Measurements from ENCODE around the gene NDUFB11.

NDUFB11 gene

GRCh38 chrX:47174376-47174775 is 29.9 kb upstream of the NDUFB11 start:
- DNase-seq = no peak

DNA sequence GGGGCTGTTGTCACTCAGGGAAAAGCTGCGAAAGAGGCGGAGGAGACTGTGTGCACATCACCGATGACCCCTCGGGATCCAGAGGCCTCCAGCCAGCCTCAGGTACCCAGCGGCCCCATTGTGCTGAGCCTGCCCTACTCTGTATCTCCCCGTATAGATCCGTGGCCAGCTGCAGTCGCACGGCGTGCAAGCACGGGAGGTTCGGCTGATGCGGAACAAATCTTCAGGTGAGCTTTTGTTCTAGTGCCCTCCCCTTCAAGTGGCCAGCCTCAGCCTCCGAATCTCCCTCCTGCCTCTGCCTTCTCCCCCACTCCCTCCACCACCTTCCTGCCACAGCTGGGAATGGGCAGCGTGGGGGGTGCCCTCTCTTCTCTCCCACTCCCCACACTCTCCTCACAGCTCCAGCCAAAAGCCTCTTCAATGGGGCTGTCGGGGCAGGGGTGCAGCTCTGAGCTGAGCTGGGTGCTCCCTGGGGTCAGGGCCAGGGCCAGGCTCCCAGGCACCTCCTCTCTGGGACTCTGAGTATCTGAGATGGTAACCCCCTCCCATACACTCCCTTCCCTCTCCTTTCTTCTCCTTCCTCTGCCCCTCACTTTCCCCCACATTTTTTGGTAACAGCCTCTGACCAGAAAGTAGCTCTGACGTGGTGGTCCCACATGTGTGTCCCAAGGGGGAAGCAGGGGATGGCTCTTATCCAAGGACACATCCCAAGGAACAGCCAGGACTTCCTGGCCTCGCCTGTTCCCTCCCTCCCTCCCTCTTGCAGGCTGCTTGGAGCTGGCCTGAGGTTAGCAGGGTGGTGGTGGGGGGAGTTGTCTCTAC is 28.7 kb upstream of the NDUFB11 start:
- DNase-seq = no peak

DNA sequence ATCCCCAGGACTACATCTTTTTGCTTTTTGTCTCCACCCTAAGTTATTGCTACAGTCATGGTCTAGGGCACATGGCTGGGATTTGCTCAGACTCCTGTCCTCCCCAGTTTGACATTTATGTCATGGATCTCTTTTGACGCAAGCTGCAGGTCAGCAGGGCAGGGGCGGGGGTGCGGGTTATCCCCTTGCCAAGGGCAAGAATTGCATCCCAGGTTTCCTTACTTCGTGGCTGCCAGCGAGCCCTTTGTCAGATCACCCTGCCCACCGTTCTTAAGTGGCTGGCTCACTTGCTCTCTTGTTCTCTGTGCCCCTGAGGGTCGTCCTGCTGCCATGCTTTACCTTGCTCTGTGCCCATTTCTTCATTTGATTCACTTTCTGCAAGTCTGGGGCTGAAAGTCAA is 28.0 kb upstream of the NDUFB11 start:
- DNase-seq = no peak

DNA sequence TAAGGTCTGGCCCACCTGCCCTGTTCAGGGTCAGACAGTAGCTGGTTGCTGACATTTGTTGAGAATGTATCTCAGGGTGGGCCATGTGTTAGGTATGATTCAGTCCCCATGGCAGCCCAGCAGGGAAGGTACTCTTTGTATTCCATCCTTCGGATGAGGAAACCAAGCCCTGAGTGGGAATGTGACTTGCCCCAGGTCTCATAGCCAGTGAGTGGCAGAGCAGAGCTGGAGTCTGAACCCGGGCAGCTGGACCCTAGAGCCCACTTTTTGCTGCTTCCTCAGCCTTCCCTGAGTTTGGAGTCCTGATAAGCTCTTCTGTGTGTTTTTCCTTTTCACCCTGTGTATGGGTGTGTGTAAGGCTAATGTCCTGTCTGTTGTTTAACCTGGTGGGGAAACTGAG is 27.5 kb upstream of the NDUFB11 start:
- no peak for DNase-seq

GRCh38 chrX:47170861-47171692 is 26.6 kb upstream of the NDUFB11 start:
- no peak for DNase-seq

DNA sequence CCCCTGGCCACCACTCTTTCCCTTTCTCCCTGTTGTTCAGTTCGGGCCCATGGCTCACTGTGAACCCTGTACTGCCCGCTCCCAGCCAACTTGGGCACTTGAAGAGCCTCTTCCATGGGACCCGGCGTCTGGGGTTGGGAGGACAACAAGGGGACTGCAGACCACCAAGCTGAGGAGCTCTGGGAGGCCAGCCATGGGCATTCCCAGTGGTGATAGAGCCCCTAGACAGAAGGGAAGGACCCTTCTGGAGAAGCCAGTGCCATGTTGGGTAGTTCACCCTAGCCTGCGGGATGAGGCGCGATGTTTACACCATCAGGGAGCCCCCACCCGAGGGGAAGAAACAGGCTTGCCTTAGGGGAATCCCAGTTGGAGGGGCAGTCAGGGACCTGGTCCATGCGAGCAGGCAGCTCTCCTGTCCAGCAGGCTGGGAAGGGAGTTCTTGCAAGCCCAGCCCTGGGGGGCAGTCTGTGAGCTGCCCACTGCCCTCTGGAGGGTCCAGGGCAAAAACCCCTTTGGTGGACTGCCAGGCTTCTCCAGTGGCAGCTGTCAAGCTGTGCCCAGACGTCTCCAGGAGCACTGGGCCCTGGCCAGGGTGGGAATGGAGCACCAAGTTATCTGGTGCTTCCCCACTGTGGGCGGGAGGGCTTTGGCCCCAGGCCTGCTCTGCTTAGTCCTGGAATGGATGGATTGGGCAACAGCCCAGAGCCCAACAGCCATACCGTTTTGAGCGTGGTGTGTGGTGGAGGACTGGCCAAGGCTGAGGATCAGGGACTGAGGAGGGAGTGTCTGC is 25.4 kb upstream of the NDUFB11 start:
- no peak for DNase-seq

DNA sequence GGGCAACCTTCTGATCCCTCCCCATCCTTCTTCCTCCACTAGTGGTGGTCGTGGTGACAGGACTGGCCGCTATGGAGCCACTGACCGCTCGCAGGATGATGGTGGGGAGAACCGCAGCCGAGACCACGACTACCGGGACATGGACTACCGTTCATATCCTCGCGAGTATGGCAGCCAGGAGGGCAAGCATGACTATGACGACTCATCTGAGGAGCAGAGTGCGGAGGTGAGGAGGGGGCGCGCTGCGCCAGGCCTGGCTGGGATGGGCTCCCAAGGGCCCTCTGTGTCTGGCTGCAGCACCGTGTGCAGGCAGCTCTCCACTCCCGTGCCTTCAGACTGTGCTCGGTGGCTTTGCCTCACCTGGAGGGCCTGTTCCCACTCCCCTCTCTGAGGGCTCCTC is 24.8 kb upstream of the NDUFB11 start:
- DNase-seq = no peak

GRCh38 chrX:47168495-47169073 is 24.1 kb upstream of the NDUFB11 start:
- no peak for DNase-seq

- no peak for DNase-seq
These were observed 21.6 kb upstream of the NDUFB11 start for GRCh38 chrX:47166126-47166525.

GRCh38 chrX:47164420-47164819 is 19.9 kb upstream of the NDUFB11 start:
- DNase-seq = no peak

- no peak for DNase-seq
These were observed 18.6 kb upstream of the NDUFB11 start for GRCh38 chrX:47162927-47163583.

- no peak for DNase-seq
These were observed 16.3 kb upstream of the NDUFB11 start for GRCh38 chrX:47160781-47161180.

DNA sequence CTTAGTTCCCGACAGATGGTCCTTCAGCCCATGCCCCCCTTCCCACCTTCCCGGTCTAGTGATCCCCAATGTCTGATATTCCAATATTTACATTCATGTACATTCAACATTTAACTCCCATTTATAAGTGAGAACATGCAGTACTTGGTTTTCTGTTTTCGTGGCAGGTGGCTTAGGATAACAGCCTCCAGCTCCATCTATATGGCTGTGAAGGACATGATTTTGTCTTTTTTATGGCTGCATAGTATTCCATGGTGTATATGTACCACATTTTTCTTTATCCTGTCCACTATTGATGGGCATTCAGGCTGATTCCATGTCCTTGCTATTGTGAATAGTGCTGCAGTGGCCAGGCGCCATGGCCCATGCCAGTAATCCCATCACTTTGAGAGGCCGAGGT is 14.3 kb upstream of the NDUFB11 start:
- DNase-seq = no peak

DNA sequence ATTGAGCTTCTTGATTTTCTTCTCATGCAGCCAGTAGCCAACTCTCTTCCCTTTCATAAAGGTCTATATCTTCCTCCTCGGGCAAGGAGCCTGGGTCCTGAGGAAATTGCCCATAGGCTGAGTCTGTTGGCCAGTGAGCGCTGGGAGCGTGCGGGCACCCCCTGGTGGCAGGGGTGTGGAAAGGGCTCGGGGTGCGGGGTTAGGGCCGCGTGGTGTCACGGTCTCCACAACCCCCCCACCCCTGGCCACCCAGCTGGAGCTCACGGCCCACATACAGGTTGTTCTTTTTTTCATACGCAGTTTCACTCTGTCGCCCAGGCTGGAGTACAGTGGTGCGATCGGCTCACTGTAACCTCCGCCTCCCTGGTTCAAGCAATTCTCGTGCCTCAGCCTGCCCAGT is 13.6 kb upstream of the NDUFB11 start:
- no peak for DNase-seq

DNA sequence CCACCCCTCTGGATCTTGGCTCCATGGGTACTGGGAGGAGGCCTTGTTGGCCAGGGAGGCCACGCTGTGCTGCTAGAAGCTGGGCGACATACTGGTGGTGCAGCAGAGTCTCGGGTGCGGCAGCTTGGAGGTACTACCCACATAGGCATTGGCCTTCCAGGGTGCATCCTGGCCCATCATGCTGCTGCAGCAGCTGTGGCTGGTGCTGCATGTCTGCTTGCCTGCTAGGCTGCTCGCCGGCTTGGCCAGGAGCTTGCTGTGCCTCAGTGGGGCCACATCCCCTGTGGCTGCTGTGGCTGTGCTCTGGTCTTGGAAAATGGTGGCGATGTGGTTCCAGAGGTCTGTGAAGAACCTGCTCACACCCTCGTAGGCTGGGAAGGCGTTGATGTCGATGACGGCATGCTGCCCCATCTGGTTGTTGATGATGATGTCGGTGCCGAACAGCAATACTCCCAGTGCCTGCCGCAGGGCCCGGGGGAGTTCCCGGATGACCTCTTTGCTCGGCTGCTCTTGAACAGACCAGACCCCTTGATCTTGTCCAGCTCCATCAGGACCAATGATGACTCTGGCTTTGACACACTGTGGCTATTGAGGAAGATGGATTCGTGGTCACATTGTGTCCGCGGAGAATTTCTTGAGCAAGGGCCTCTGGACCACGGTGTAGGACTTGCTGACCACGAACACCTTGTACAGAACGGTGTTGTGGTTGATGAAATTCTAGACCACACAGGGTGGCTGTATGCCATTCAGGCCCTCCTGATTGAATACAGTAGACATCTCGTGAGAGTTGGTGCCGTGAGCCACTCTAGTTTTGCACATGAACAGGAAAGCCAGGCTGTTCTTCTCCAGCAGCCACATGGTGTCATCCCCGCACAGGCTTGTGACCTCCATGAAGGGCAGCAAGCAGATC is 12.4 kb upstream of the NDUFB11 start:
- no peak for DNase-seq

GRCh38 chrX:47151435-47151834 is 6.9 kb upstream of the NDUFB11 start:
- DNase-seq = no peak

DNA sequence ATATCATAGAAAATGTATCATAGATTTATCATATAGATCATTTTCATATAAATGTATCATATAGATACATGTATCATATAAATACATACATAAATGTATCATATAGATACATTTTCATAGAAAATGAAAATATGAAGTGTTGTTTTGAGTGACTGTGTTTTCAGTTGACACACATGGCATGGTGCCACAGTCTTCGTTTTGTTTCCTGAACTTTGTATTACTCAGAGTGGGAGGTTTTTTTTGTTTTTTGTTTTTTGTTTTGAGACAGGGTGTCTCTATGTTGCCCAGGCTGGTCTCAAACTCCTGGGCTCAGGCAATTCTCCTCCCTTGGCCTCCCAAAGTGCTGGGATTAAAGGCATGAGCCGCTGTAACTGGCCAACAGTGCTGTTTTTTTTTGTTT is 4.4 kb upstream of the NDUFB11 start:
- DNase-seq = no peak

GRCh38 chrX:47146936-47147859 is 2.7 kb upstream of the NDUFB11 start:
- DNase-seq = no peak

DNA sequence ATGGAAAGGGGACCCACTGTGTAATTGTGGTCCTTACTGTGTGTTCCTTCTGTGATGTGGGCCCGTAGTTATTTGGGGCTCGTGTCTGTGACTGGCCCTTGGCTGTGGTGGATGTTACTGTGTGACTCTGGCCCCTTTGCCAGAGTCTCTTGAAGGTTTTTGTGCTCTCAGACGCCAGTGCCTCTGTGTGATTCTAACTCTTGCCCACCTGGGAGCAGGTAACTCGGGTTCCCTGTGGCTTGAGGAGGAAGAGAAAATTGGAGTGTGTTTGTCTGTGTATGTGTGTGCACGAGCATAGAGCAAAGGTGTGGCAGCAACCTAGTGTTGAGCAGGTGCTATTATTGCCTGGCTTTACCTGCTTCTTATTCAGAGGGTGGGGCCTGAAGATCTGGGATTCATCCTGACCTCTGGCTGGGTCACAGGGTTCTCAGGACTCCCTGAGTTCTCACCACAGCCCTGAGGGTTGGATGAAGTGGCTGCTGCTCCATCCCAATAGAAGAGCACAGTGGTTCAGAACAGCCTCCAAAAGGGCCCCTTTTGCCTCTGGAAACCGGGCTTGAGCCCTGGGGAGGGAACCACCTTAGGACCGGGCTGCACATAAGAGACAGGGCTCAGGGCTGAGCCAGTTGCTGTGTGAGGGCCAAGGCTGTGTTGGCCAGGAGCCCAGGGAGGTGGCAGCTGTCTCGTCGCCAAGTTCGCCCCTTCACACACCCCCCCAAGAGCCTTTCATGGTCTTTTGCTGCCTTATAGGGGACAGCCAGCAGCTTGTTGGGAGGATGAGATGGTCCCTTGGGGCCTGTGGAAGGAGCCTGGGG is 1.8 kb upstream of the NDUFB11 start:
- no peak for DNase-seq

Data from fibroblast of skin of right biceps (primary cell).